CD4-positive, alpha-beta T cell treated with Interleukin-6 at 100 ng/mL for 8 hours (primary cell): ENCODE measurements around the gene SIPA1L3.
A peak's percentile ranks its signal among the peaks of the same experiment; 100 is the strongest.
"Not testable (repeated sequence)": the region's sequence is repeated elsewhere in the genome, so short reads cannot be mapped to it uniquely, and the experiment has no call there.

Source experiments
- DNase-seq: peaks from one replicate; pipeline ENCODE4 v3.0.0-alpha.2; 2020; ENCODE audit warnings: mixed read lengths, low spot score

Gene SIPA1L3

GRCh38 chr19:38071054-38071453 is 164.0 kb downstream of the SIPA1L3 start:
- not testable (repeated sequence) for DNase-seq

GRCh38 chr19:38071647-38072046 is 164.6 kb downstream of the SIPA1L3 start:
- no peak for DNase-seq

DNA sequence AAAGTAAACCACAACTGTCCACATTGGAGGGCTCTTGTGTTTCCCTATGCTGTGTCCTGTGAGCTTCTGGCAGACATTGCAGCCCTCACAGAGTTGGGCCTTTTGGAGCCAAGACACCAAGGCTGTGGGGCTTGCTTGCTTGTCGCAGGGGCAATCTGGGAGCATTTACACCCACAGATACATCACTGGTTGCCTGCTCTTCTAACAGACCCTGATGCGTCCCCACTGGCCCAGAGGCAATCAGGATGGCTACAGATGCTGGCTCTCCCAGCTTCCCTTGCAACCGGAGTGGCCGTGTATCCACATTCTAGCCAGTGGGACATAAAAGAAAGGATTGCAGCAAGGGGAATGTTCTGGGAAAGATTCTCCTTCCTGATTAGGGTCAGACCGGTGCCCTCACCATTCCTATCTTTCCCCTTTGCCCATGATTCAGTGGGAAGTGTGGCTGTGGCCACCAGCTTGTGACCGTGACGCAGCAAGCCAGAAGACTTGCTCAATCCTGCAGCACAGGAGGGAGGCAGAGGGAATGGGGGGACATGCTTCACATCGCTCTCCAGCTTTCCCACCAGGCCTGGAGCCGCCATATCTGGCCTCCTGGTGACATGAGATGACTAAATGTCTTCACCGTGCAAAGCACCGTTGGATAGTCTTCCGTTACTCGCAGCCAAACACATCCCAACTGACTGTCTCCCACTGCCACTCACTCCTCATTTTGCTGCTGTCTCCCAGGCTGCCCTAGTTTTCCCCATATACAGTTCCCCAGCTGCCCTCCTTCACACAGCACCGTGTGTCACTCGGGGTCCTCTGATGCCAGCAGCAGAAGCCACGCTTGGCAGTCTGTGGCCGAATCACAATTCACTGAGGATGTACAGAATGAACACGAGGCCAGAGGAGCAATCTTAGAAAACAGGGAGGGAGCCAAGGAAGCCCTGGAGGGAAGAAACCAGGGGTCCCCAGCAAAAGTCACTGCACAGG is 166.1 kb downstream of the SIPA1L3 start:
- no peak for DNase-seq

GRCh38 chr19:38073841-38074685 is 167.1 kb downstream of the SIPA1L3 start:
- DNase-seq = no peak

- no peak for DNase-seq
Measured at GRCh38 chr19:38076337-38076736, 169.3 kb downstream of the SIPA1L3 start.

DNA sequence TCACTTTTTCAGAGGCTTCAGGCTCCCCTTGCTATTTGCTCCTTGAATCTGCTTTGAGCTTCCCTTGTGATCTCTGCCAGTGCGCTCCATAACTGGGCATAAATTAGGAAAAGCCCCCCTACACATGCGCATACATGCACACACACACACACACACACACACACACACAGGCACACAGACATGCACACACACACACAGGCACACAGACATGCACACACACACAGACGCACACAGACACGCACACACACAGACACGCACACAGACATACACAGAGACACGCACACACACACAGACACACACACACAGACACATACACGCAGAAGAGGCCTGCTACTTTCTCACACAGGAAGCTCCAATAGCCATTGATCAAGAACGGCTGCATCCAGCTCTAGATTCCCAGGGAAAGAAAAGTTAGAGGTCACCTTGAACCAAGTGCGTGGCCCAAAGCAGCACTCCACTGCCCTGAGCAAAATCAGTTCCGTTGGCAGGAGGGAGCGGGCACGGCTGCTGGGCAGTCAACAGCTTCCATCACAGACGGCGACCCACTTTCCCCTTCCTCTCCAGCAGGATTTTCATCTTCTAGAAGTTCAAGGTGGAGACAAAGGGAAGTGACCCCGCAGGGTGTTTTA is 171.4 kb downstream of the SIPA1L3 start:
- no peak for DNase-seq

GRCh38 chr19:38079926-38080380 is 172.9 kb downstream of the SIPA1L3 start:
- no peak for DNase-seq

- no peak for DNase-seq
Measured at GRCh38 chr19:38081547-38082255, 174.7 kb downstream of the SIPA1L3 start.

GRCh38 chr19:38082256-38083118 is 175.5 kb downstream of the SIPA1L3 start:
- DNase-seq = no peak

DNA sequence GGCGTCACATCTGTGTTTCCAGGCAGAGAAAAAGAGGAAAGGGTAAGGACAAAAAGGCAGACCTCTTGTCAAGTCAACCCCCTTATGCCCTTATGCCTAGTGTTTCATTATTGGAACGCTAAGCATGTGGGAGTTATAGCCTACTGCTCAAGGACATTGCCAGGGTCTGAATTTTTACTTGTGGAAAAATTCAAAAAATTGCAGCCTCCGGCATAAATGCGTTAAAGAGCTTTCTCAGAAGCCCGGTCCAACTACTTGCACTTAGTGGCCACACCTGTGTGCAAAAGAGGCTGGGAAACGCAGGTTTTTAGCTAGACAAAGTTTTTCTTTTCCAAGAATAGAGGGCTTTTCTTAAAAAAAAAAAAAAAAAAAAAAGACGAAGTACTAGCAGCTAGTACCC is 177.2 kb downstream of the SIPA1L3 start:
- DNase-seq = no peak

DNA sequence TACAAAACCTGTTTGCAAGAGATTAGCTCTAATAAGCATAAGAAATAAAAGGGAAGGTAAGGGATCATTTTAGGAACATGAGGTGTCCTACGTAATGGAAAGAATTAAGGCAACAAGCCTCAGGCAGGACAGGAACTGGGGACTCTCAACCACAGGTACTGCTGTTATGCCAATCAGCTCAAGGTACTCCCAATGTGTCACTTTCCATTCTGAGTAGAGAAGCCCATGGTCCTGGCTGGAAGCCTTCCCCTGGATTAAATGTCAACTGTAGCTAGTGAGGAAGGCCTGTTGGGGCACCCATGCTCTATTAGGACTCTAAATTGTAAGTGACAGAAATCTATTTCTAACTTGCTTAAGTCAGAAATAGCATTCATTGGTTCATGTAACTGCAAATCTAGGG is 182.4 kb downstream of the SIPA1L3 start:
- DNase-seq = no peak

DNA sequence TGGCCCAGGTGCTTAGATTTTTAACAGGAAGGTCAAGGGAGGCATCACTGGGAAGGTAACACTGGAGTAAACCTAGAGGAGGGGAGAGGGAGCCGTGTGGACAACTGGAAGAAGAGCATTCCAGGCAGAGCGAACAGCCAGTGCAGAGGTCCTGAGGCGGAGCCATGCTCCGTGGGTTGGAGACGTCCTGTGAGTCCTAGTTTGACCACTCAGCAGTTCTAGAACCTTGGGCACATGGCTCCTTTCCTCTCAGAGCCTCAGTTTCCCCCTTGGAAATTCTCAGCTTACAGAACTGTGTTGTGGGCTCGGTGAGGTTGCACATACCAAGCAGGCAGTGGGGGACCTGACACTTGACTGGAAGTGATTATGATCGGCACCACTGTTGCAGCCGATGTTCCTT is 186.1 kb downstream of the SIPA1L3 start:
- DNase-seq = no peak

- DNase-seq = no peak
Measured at GRCh38 chr19:38093587-38093986, 186.6 kb downstream of the SIPA1L3 start.

GRCh38 chr19:38095411-38096308 is 188.7 kb downstream of the SIPA1L3 start:
- peak; percentile 41 for DNase-seq

DNA sequence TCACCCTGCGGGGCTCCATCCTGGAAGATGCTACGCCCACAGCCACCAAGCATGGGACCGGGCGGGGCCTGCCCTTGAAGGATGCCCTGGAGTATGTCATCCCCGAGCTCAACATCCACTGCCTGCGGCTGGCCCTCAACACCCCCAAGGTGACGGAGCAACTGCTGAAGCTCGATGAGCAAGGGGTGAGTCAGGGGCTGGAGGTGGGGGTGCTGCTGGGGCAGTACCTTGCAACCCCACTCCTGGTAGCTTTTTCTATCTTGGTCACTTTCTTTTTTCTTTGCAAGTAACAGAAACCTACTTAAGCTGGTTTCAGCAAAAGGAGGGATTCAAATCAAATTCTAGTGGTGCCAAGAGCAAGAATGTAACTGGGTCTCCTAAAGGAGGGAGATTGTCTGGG is 193.0 kb downstream of the SIPA1L3 start:
- no peak for DNase-seq

GRCh38 chr19:38100589-38100988 is 193.6 kb downstream of the SIPA1L3 start:
- DNase-seq = no peak

DNA sequence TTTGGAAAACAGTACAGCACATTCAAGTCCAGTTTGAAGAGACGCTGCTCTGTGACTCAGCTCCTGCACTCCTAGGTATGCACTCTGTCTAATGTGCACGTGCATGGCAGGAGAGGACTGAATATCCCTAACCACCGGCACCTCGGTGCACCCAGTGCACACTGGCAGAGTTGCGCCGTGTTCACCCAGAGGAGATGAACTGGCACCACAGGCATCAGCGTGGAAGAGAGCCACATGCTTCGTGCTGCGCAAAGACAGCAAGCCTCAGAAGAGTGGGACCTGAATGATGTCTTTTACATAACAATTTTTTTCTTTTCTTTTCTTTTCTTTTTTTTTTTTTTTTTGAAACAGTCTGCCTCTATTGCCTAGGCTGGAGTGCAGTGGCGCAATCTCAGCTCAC is 194.7 kb downstream of the SIPA1L3 start:
- DNase-seq = no peak

DNA sequence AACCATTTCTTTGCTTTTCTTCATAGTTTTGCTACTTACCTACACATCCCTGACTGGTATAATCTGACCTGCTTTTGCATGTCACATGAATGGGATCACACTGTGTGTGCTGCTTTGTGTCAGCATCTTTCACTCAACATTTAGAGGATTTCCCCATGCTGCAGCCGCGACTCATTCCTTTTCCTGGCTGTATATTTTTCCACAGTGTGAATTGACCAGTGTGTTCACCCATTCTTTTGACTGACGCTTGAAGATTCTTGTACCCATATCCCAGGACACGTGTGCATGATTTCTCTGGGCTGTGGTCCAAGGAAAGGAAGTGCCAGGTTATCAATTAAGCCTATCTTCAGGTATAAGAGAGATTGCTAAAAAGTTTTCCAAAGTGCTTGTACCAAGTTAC is 198.6 kb downstream of the SIPA1L3 start:
- no peak for DNase-seq

DNA sequence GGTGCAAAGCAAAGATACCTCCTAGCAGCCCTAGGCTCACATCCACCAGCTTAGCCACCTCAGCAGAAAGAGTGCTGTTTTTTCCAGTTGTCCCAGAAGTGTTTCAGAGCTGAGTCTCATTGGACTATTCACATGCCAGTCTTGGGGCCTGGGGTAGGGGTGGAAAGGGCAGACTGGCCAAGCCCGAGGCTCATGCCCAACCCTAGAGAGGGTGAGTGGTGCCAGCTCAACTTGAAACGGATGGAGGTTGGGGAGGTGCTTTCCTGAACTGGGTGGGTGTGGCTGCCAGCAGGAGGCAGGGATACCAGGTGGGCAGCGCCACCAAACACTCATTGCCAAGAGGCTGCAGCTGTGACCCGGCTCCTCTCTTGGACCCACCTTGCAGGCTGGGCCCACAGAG is 200.1 kb downstream of the SIPA1L3 start:
- no peak for DNase-seq

DNA sequence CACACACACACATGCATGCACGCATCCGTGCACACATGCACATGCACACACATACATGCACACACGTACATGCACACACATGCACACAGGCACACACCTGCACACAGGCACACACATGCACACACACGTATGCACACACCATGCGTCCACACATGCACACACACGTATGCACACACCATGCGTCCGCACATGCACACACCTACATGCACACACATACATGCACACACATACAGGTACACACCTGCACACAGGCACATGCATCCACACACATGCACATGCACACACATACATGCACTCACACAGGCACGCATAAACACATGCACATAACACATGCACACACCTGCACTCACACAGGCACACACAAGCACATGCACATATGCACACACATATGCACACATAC is 204.9 kb downstream of the SIPA1L3 start:
- no peak for DNase-seq
